Stimulated activated CD4-positive, alpha-beta T cell treated with anti-CD3 and anti-CD28 coated beads, Interleukin-12 subunit alpha, Interleukin-12 subunit beta, amount 100 ng/mL, for 48 hours (primary cell): ENCODE data around the gene MRFAP1L1.
"Not testable (repeated sequence)": the region's sequence is repeated elsewhere in the genome, so short reads cannot be mapped to it uniquely, and the experiment has no call there.

Experiments used
- DNase-seq, 3 donors: peaks; one replicate each; pipeline ENCODE4 v3.0.0-alpha.2; 2020; ENCODE audit warnings: low read depth in 2 of 3, low spot score in 1 of 3

The MRFAP1L1 gene

DNA sequence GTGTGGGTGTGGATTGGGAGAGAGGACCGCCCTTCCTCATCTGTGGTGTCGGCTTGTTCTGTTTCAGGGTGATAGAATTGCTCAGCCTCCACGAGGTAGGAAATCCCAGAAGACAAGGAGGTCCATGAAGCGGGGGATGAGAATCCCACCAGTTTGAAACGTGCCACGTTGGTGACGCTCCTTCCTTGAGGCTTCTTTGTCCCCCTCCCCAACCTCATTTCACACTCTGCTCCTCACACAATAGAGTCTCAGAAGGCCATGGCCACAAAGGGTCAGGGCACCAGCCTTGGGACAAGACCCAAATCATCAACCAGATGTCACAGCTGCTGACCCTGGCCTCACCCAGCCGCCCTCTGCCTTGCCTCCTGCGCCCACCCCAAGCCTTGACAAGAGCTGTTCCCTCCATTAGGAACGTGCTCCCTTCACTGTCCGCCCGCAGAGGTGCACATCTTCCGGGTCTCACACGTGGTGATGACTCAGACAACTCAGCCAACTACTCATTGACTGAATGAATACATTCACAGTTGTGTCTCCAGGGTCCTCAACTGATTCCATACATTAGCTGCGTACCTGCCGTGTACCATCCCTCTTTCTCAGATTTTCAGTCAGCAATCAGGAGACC lies 24.6 kb upstream of the MRFAP1L1 start:
- no peak for DNase-seq

DNA sequence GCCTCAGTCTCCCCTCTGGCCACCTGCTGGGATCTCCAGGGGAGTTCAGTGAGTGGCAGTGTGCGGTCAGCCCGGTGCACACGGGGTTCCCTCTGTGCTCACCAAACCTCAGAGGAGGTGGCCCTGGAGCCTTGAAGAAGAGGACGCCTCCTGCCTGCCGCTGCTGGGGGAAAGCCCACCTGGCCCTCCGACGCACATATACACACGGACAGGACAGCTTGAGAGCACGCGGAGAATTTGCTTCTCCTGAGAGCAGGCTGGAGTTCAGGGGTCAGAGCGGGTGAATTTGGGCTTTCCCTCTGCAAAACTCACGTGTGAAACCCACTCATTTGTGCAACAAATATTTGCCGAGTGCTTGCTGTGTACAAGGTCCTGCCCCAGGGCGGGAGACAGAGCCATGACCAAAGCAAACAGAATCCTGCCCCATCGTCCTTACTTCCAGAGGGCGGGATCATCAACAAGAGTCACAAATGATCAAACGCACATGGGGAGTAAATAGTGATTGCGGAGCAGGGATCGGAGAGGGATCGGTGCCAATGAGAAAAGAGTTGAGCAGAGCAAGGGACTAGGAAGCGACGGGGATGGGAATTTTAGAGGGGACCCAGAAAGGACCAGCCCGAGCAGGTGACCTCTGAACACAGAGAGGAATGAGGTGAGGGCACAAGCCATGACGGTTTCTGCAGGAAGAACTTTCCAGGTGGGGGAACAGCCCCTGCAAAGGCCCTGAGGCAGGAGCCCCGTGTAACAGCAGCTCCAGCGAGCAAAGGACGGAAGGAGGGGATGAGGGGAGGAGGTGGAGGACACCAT lies 23.9 kb upstream of the MRFAP1L1 start:
- no peak for DNase-seq

DNA sequence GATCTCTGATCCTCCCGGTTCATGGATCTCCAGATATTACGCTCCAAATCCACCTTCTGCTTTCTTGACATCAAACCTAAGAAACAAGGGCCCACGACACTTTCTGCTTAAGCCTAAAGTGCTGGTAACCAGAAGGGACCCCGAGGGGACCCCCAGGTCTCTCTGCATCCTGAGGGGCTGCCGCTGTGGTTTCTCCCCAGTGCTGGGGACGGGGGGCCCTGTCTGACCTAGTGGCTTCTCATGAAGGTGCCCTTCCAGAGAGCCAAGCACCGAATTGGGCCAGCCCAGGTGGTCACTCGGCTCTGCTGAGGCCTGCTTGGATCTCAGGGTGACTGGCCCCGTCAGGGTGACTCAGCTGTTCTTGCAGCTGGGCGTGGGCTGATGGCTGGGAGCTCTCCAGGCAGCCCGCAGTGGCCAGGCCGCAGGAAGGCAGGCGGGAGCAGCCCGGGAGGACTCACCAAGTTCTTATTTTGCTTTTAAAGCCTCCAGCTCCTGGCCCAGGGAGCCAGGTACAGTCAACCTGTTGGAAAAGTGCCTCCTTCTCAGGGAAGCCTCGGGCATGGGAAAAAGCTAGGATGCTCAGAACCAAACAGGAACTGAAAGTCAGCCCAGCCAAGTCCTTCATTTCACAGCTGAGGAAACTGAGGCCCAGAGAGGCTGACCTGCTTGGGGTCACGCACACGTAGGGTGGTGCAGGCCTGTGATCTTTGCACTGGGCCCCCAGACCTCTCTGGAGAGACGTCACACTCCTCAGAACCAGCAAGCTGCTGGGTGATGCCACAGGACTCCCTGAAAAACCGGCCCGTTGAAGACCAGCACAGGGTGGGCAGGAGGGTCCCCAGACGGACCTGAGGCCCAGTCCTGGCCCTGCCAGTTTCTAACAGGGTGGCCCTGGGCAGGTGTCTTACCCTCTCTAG lies 23.0 kb upstream of the MRFAP1L1 start:
- no peak for DNase-seq

DNA sequence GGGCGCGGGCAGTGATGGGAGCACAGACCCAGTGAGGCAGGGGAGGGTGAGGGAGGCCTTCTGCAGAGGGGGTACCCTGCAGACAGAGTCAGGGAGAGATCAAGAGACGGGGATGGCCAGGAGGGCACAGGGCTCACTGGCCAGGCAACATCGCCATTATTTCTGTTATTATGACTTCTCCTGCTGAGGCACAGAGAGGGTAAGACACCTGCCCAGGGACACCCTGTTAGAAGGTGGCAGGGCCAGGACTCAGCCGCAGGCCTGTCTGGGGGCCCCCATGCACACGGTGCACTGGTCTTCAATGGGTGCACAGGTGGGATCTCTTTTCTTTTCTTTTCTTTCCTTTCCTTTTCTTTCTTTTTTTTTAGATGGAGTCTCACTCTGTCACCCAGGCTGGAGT lies 22.1 kb upstream of the MRFAP1L1 start:
- DNase-seq, result no peak

DNA sequence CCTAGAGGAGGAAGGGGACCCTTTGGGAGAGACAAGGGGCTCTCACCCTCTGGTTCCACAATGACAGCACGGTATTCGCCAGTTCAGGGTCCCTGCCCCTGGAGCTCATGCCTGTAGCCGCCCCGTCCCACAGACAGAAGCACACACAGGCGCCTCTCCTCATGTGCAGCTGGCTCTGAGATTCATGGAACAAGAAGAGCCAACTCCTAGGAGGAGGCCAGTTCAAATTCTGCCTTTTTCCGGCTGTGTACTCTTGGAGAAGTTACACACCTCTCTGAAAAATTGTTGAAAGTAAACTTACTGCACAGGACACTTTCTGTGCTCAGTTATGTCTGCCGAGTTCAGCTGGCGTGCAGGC lies 21.6 kb upstream of the MRFAP1L1 start:
- no peak for DNase-seq

DNA sequence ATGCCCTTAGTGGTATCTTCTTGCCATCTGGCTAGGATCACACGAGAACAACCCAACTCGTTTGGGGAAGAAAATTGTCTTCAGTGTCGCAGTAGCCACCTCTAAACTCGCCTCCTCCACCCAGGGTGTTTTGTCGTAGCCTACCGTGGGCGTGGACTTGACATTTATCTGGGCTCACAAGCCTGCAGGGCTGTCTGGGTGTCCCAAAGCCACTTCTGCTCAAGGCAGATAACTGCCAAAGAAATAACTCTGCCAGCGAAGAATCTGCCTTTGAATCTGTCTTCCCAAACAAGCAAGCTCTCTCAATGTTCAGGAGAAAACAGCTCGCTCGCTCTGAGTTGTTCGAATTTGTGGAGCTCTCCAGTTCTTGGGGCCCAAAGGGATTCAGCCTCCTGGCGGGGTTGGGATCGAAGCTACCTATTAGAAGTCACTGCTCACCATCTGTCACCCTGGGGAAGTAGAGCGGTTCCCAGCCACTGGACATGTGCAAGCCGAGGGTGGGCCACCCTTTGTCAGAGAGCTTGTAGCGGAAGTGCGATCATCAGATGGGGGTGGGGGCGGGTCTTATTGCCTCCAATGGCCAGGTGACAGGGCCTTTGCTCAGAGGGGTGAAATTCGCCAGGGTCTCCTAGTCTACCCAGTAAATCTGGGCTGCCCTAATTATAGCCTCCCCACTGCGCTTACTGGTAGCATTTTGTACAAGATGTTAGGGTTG lies 21.1 kb upstream of the MRFAP1L1 start:
- no peak for DNase-seq

DNA sequence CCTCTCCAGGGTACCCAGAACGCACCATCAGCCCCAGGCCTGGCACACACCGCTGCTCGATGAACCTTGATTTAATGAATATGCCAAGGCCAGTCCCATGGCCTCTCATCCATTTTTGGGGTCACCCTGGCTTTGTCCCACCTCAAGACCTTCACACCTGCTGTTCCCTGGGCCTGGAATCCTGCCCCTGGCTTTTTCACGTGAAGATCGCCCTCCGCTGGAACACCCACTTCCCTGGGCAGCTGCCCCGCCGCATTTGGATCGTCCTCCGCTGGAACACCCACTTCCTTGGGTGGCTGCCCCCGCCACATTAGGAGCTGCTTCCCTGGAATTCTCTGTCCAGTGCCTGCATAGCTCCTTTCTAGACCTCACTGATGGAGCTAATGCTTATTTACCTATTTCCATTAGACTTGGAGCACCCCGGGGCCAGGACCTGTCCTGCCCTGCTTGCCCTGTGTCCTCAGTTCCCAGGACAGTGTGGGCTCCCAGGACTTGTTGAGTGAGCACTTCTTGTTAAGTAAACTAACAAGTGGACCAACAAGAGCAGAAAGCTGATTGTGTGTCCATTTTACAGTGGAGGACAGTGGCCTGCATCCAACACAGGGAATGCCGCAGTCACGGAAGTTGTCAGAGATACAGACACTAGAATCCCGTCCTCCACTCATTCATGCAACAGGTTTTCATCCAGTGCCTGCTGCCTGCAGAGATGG lies 18.8 kb upstream of the MRFAP1L1 start:
- DNase-seq, result no peak

DNA sequence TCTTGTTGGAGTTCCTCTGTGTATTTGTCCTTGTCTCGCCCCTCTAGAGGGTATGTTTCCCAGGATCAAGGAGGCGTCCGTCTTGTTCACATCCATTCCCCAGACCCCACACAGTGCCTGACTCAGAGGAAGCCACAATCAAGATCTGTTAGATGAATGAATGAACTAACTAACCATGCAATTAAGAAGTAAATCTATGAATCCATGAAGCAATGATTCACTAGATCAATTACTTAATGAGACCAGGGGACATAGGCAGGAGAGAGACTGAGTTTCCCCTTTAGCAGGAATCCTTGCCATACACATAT lies 18.2 kb upstream of the MRFAP1L1 start:
- no peak for DNase-seq

DNA sequence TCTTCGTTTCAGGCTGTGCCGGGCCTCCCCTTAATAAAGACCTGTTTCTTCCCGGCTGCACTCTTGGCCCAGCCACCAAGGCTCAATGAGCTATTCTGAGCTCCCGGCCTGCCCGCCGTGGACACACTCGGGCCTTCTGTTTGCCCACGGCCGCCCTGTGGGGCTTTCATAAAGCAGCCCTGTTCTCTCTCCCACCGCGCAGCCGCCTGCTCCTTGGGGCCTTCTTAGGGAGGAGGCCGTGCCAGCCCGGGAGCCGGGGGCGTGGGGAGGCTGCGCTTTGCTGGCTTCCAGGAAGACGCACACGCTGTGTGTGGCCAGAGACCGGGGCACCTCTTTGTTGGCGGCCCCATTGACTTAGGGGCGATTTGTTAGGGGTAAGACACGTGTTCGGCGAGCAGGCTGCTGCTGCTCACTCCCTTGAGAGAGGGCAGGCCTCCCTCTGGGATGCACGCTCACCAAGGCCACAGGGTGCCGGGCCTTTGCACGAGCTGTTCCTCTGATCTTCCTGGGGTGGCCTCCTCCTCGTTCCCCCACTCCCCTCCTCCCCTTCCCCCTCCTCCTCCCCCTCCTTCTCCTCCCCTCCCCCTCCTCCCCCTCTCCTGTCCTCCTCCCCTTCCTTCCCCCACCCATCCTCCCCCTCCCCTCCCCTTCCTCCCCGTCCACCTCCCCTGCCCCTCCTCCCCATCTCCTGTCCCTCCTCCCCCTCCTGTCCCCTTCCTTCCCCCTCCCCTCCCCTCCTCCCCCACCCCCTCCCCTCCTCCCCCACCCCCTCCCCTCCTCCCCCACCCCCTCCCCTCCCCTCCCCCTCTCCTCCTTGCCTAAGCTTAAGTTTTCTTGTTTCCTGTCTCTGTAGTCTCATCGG lies 17.6 kb upstream of the MRFAP1L1 start:
- no peak for DNase-seq

DNA sequence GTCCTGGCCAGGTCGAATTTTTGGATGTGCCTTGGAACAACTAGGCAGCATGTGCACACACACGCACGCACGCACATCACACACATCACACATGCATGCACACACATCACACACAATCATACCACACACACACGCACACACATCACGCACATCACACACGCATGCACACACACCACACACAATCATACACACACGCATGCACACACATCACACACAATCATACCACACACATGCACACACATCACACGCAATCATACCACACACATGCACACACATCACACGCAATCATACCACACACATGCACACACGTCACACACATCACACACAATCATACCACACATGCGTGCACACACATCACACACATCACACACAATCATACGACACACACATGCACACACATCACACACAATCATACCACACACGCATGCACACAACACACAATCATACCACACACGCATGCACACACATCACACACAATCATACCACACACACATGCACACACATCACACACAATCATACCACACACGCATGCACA lies 15.8 kb upstream of the MRFAP1L1 start:
- not testable (repeated sequence) for DNase-seq

DNA sequence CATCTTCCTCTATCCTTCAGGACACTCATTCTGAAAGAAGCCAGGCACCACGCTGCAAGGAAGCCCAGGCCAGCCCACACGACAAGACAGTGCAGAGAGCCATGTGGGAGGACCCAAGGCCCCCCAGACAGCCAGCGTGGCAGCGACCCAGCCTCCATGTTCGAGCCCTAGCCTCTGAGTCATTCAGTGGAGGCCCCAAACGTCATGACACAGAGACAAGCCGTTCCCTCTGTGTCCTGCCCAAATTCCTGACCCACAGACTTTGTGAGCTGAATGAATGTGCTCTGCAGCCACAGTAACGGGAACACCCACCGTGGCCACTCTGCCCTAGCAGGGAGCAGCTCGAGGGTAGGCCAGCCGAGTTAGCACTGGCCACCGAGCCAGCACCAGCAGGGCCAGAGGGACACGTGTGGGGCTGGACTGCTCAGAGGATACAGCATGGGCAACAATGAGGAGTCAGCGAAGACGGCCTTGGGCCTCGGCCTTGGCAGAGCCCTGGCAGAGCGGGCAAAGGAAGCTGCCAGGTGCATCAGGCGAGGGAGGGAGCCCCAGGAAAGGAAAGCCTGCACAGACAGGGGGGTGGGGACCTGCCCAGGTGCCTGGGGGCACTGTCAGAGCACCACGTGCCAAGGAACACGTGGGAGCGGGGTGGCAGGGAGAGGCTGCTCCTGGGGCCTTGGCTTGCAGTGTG lies 14.9 kb upstream of the MRFAP1L1 start:
- no peak for DNase-seq

DNA sequence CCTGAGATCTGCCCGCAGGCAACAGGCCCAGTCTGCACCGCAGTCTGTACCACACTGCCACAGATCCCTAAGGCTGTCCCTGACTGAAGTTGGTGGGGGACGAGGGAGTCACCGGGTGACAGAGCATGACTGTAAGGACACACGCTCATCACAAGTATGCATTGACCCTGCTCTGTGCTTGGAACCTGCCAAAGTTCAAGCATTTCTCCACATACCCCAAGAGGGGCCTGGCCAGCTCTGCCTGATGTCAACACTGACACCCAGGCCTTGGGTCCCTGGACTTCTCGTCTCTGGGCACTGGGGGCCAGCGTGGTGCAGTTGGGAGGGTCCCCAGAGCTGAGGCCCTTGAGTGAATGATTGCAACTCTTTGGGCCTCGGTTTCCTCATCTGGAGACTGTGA lies 14.2 kb upstream of the MRFAP1L1 start:
- DNase-seq, result no peak

DNA sequence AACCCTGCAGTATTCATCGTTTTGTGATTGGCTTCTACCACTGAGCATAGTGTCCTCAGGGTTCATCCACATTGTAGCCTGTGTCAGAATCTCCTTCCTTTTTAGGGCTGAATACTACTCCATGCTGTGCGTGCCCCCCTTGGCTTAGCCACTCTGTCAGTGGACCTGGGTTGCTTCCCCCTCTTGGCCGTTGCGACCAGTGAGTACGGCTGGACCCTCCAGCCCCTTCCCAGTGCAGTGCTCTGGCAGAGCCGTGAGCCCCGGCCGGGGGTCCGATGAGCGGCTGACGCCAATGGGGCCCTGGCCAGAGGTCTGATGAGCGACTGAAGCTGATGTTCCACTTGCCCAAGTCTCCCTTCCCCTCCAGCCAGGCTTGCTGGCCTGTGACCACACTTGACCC lies 13.2 kb upstream of the MRFAP1L1 start:
- DNase-seq, result no peak

DNA sequence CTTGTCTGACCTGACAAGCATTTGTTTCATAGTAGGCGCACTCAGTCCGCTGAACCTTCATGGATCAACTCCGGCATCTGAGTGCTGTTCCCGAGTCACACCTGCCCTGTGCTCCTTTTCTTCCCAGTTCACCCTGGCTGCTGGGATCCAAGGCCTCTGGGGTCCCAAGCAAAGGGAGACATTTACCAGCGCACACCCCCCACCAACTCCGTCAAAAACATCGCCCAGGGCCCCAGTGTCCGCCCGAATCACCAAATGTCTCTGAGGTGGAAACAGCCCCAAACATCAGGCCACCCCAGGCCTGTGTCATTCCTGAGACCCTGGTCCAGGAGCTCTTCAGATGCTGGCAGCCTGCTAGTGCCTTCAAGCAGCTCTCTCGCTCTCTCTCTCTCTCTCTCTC lies 11.5 kb upstream of the MRFAP1L1 start:
- DNase-seq, result no peak

DNA sequence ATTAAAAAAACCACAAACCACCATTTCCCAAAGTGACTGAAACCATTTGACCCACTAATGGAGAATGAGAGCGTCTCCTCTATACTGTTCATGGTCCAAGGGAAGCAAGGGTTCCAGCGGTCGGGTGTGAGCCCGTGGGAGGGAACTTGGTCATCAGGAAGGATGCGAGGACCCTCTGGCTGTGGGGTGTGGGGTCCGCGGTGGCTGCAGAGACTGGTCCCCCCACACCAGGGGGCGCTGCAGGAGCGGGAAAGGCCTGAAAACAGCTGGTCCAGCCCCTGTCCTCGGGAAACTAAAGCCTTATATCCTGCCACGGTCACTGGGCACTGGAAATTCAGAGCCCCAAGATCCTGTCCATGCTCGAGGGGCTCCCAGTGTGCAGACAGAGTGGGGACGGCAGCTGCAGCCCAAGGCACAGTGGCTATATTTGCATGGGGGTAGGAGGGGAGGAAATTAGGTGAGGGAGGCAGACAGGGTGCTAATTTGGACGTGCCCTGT lies 10.6 kb upstream of the MRFAP1L1 start:
- DNase-seq, result peak; percentile 55 to 80 (median 80)

DNA sequence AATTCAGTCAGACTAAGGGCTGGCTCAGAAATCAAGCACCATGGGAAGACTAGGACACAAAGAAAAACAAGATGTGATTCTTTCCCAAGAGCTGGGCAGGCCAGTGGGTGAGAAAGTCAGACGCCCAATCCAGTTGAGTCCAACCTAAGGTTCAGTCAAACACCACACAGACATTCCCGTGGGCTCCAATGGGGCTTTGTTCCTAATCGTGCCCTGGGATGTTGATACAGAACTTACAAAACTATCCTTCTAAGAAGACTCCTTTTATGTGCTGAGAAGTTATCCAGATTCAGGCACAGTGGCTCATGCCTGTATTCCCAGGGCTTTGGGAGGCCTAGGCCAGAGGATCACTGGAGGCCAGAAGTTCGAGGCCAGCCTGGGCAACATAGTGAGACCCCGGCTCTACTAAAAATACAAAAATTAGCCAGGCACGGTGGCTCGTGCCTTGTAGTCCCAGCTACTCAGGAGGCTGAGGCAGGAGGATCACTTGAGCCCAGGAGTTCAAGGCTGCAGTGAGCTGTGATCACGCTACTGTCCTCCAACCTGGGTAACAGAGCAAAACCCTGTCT lies 10.0 kb upstream of the MRFAP1L1 start:
- no peak for DNase-seq

DNA sequence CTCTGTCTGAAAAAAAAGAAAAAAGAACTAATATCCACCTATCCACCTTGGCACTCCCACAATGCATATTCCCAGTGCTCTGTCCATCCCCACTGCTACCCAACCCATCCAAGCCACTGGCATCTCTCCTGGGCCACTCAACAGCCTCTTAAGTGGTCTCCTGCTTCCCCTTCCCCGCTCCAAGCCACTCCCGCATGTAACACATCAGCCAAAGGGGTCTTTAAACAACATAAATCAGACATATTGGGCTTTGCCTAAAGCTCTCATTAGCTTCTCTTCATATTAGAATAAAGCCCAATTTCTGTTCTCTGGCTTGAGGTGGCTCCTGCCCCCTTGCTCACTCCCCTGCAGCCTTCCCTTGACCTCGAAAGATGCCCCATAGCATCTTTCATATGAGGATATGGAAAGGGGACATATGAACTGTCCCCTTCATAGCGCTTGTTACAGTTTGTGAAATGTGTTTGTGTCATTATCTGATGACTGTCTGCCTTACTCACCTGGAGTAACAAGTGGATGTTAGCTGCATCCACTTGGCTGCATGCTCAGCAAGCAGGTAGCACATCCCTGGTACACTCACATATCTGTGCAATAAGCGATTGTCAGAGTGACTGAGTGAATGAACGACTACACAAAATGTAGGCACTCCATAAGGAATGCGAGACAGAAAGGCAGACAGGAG lies 9.4 kb upstream of the MRFAP1L1 start:
- DNase-seq, result no peak
